NCI-H69 (cell line): ENCODE measurements around the gene PROM2.
"Not testable (repeated sequence)": the region's sequence is repeated elsewhere in the genome, so short reads cannot be mapped to it uniquely, and the experiment has no call there.

Experiments
- DNase-seq: peaks from one replicate; lab custom pipeline; 2025; lab: John Stamatoyannopoulos, UW

The PROM2 gene

GRCh38 chr2:95274291-95275150, at the start of gene PROM2:
Gene PROM2, plus strand, starts transcription at chr2:95274449. Its CDS starts 137 bp downstream, at chr2:95274586.
- DNase-seq: no peak

GRCh38 chr2:95225658-95226057, 48.6 kb upstream of the PROM2 start:
- DNase-seq: no peak

- DNase-seq: peak; percentile 81
Observed at GRCh38 chr2:95231723-95232122, 42.5 kb upstream of the PROM2 start.

GRCh38 chr2:95232232-95232631, 42.0 kb upstream of the PROM2 start:
- DNase-seq: no peak

- no peak for DNase-seq
Observed at GRCh38 chr2:95234286-95234785, 39.9 kb upstream of the PROM2 start.

GRCh38 chr2:95234816-95235215, 39.4 kb upstream of the PROM2 start:
- no peak for DNase-seq

GRCh38 chr2:95238131-95238530, 36.1 kb upstream of the PROM2 start:
- DNase-seq: no peak

- DNase-seq: no peak
Observed at GRCh38 chr2:95240091-95240490, 34.2 kb upstream of the PROM2 start.

GRCh38 chr2:95240556-95240955, 33.7 kb upstream of the PROM2 start:
- DNase-seq: no peak

- not testable (repeated sequence) for DNase-seq
Observed at GRCh38 chr2:95242084-95242483, 32.2 kb upstream of the PROM2 start.

- no peak for DNase-seq
Observed at GRCh38 chr2:95258271-95258670, 16.0 kb upstream of the PROM2 start.

GRCh38 chr2:95260028-95261023, 13.9 kb upstream of the PROM2 start:
- DNase-seq: peak; percentile 2

GRCh38 chr2:95261602-95262001, 12.6 kb upstream of the PROM2 start:
- no peak for DNase-seq

GRCh38 chr2:95262896-95263542, 11.2 kb upstream of the PROM2 start:
- DNase-seq: no peak

- DNase-seq: peak; percentile 5
Observed at GRCh38 chr2:95264624-95265023, 9.6 kb upstream of the PROM2 start.

GRCh38 chr2:95265182-95265581, 9.1 kb upstream of the PROM2 start:
- no peak for DNase-seq

GRCh38 chr2:95266781-95267430, 7.3 kb upstream of the PROM2 start:
- no peak for DNase-seq

GRCh38 chr2:95267458-95268210, 6.6 kb upstream of the PROM2 start:
- DNase-seq: no peak

- DNase-seq: no peak
Observed at GRCh38 chr2:95268211-95269035, 5.8 kb upstream of the PROM2 start.
